H9 (cell line): ENCODE results near the gene DDX20. TPM values are rescaled to one million over a fixed set of nuclear protein-coding genes. Genes with fewer than 3 reads are reported as not detected.
A peak's percentile ranks its signal among the peaks of the same experiment; 100 is the strongest.

Experiments used
- DNase-seq: peaks from one replicate; pipeline ENCODE4 v3.0.0-alpha.2; 2017
- H2AFZ ChIP-seq: one replicate; pipeline ENCODE4 v1.6.1; 2013; ENCODE audit warnings: mild to moderate bottlenecking, low read length, control low read depth, moderate library complexity
- H2AK5ac ChIP-seq: 2 replicates; pipeline ENCODE4 v1.6.1; 2013; ENCODE audit warnings: low read length, control low read depth, mixed read lengths; ENCODE audit not compliant: insufficient read length
- H2BK120ac ChIP-seq: one replicate; pipeline ENCODE4 v1.6.1; 2013; ENCODE audit warnings: low read depth, mild to moderate bottlenecking, low read length, control low read depth, inconsistent platforms; ENCODE audit not compliant: poor library complexity, severe bottlenecking
- H2BK12ac ChIP-seq: 2 replicates; pipeline ENCODE4 v1.6.1; 2013; ENCODE audit warnings: low read length, control low read depth, mixed read lengths, low read depth; ENCODE audit not compliant: insufficient read length
- H2BK15ac ChIP-seq: 2 replicates; pipeline ENCODE4 v1.6.1; 2013; ENCODE audit warnings: low read depth, low read length, control low read depth
- H2BK20ac ChIP-seq: one replicate; pipeline ENCODE4 v1.6.1; 2013; ENCODE audit warnings: low read depth, mild to moderate bottlenecking, low read length, control low read depth, inconsistent platforms; ENCODE audit not compliant: poor library complexity, severe bottlenecking
- H2BK5ac ChIP-seq: 2 replicates; pipeline ENCODE4 v1.6.1; 2013; ENCODE audit warnings: low read length, control low read depth, mixed read lengths; ENCODE audit not compliant: insufficient read length
- H3K14ac ChIP-seq: 2 replicates; pipeline ENCODE4 v1.6.1; 2013; ENCODE audit warnings: low read length, control low read depth; ENCODE audit not compliant: insufficient read depth
- H3K18ac ChIP-seq: 2 replicates; pipeline ENCODE4 v1.6.1; 2013; ENCODE audit warnings: low read depth, mild to moderate bottlenecking, mixed read lengths, low read length, control low read depth; ENCODE audit not compliant: insufficient read length
- H3K23ac ChIP-seq: 2 replicates; pipeline ENCODE4 v1.6.1; 2013; ENCODE audit warnings: low read length, control low read depth, mixed read lengths, low read depth; ENCODE audit not compliant: insufficient read length
- H3K23me2 ChIP-seq: 2 replicates; pipeline ENCODE4 v1.6.1; 2013; ENCODE audit warnings: low read depth, mild to moderate bottlenecking, mixed read lengths, low read length, control low read depth; ENCODE audit not compliant: insufficient read length, poor library complexity, severe bottlenecking
- H3K27ac ChIP-seq: 2 replicates; pipeline ENCODE4 v1.5.1; 2013; ENCODE audit warnings: low read length, control low read depth, mixed read lengths, low read depth; ENCODE audit not compliant: insufficient read length
- H3K27me3 ChIP-seq: 2 replicates; pipeline ENCODE4 v1.6.1; 2013; ENCODE audit warnings: low read length, control low read depth, inconsistent platforms; ENCODE audit not compliant: insufficient read depth
- H3K4ac ChIP-seq: 2 replicates; pipeline ENCODE4 v1.6.1; 2013; ENCODE audit warnings: low read depth, mild to moderate bottlenecking, control low read depth, inconsistent platforms, low read length, moderate library complexity
- H3K4me1 ChIP-seq: 2 replicates; pipeline ENCODE4 v1.6.1; 2013; ENCODE audit warnings: low read length, control low read depth, inconsistent platforms; ENCODE audit not compliant: insufficient read depth
- H3K4me2 ChIP-seq: 2 replicates; pipeline ENCODE4 v1.6.1; 2013; ENCODE audit warnings: low read length, control low read depth, mixed read lengths; ENCODE audit not compliant: insufficient read length, insufficient read depth
- H3K56ac ChIP-seq: 2 replicates; pipeline ENCODE4 v1.6.1; 2013; ENCODE audit warnings: low read depth, mild to moderate bottlenecking, mixed read lengths, low read length, control low read depth; ENCODE audit not compliant: insufficient read length
- H3K79me1 ChIP-seq: 2 replicates; pipeline ENCODE4 v1.6.1; 2013; ENCODE audit warnings: low read depth, mild to moderate bottlenecking, moderate library complexity, low read length, control low read depth, inconsistent platforms; ENCODE audit not compliant: insufficient read depth, poor library complexity, severe bottlenecking
- H3K79me2 ChIP-seq: 2 replicates; pipeline ENCODE4 v1.6.1; 2013; ENCODE audit warnings: low read length, control low read depth, inconsistent platforms; ENCODE audit not compliant: insufficient read depth
- H3K9ac ChIP-seq: 2 replicates; pipeline ENCODE4 v1.6.1; 2013; ENCODE audit warnings: low read length, control low read depth, mixed read lengths; ENCODE audit not compliant: insufficient read length; ENCODE audit errors: extremely low read depth
- H3K9me3 ChIP-seq: one replicate; pipeline ENCODE4 v1.6.1; 2013; ENCODE audit warnings: low read depth, low read length, inconsistent platforms; ENCODE audit not compliant: control insufficient read depth
- H3T11ph ChIP-seq: one replicate; pipeline ENCODE4 v1.6.1; 2013; ENCODE audit warnings: mild to moderate bottlenecking, low read length, control low read depth, inconsistent platforms
- H4K20me1 ChIP-seq: one replicate; pipeline ENCODE4 v1.6.1; 2013; ENCODE audit not compliant: control insufficient read depth, insufficient read length, insufficient read depth
- H4K5ac ChIP-seq: 2 replicates; pipeline ENCODE4 v1.6.1; 2013; ENCODE audit warnings: low read depth, mild to moderate bottlenecking, mixed read lengths, low read length, control low read depth; ENCODE audit not compliant: insufficient read length
- H4K8ac ChIP-seq: replicated peaks from 2 replicates; pipeline ENCODE4 v1.6.1; 2013; ENCODE audit warnings: low read length, control low read depth, mixed read lengths, low read depth; ENCODE audit not compliant: insufficient read length
- H4K91ac ChIP-seq: 2 replicates; pipeline ENCODE4 v1.6.1; 2013; ENCODE audit warnings: low read depth, mild to moderate bottlenecking, moderate library complexity, mixed read lengths, low read length, control low read depth; ENCODE audit not compliant: insufficient read length
- H3K27ac Mint-ChIP-seq, 3 experiments: 2 replicates in 2 of 3; 3 replicates in 1 of 3; pipeline ENCODE4 v1.8.0; 2020 to 2021; ENCODE audit warnings: mixed read lengths in 3 of 3, mild to moderate bottlenecking in 1 of 3, moderate library complexity in 1 of 3
- H3K27me3 Mint-ChIP-seq: 2 replicates; pipeline ENCODE4 v1.8.0; 2021; ENCODE audit warnings: low read depth, mild to moderate bottlenecking, moderate library complexity, mixed read lengths
- H3K36me3 Mint-ChIP-seq, 3 experiments: 2 replicates in 2 of 3; 3 replicates in 1 of 3; pipeline ENCODE4 v1.8.0; 2020 to 2021; ENCODE audit warnings: low read depth in 3 of 3, mixed read lengths in 3 of 3; ENCODE audit not compliant: insufficient read depth in 1 of 3
- H3K4me1 Mint-ChIP-seq, 2 experiments: 2 replicates each; pipeline ENCODE4 v1.8.0; 2020; ENCODE audit warnings: mixed read lengths in 2 of 2
- H3K4me3 Mint-ChIP-seq, 2 experiments: 2 replicates in 1 of 2; 3 replicates in 1 of 2; pipeline ENCODE4 v1.8.0; 2020 to 2021; ENCODE audit warnings: mild to moderate bottlenecking in 2 of 2, mixed read lengths in 2 of 2, moderate library complexity in 1 of 2
- H3K9me3 Mint-ChIP-seq, 2 experiments: 2 replicates in 1 of 2; 3 replicates in 1 of 2; pipeline ENCODE4 v1.8.0; 2020; ENCODE audit warnings: mild to moderate bottlenecking in 2 of 2, mixed read lengths in 2 of 2, moderate library complexity in 1 of 2
- CTCF ChIP-seq: fragments of 200-600 bp; sonication (generic); conservative IDR thresholded peaks from 3 replicates; pipeline ENCODE4 v1.8.0; 2021; ENCODE audit warnings: antibody characterized with exemption, mild to moderate bottlenecking
- WGBS: extraction: QIAGEN DNeasy Blood & Tissue Kit; methylation state at CpG from one replicate; pipeline ENCODE4 v1.1.7; 2013; ENCODE audit warnings: missing lambda C conversion rate, low lambda C conversion rate, mixed read lengths; ENCODE audit not compliant: insufficient read length; ENCODE audit errors: extremely low coverage; 5-methylcytosine and 5-hydroxymethylcytosine counted together
- total RNA-seq: library from RNA; stranded (reverse); gene quantifications from 2 replicates; pipeline ENCODE4 v1.2.1, GENCODE V29; 2021

The DDX20 gene
- total RNA-seq, 1 experiment from 2014 or later = 38.3 TPM

DNA sequence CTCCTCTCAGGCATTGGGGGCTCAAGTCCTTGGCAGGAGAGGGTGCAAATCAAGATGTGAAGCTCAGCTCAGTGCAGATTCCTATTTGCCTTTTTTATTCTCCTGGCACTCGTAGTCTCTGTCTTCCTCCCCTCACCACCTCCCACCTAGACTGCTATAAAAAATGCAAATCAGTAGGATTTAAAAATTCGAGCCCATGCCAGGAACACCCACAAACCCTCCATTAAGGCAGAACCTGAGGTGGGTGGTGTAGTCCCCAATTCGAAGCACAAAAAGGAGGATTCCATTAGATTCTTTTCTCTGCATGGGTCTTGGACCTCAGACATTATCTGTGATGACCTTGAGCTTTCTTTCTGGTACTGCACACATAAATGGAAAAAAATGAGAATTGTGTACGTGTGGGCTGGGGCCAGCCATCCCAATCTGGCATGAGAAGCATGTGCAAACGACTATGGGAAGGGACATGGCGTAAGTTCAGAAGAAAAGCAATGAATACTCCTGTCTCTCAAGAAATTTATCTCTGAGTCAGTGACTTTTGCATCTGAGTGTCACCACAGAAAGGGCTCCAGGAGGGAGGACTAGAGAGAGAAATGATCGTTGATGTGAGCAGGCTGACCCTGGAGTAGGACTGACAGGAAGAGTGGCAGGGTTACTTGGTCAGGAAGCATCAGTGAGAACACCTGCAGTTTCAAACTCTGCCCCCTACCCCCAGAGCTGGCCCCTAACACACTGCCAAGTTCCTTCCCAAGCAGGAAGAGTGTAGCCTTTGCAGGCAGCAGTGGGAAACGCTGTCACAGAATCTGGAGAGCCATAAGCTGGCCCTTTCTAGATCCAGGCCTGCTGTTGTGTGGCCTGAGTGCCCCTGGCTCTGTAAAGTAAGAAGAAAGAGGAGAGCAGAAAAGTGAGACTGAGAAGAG lies 18.2 kb upstream of the DDX20 start:
- Histone ChIP-seq H4K91ac (no peak overlapping the region), H2BK15ac (no peak overlapping the region), H3K79me1 (no peaks in the 10 kb centered on the region), H4K8ac (no peak overlapping the region), H3K9ac (no peak overlapping the region), H2AK5ac (no peak overlapping the region), H2BK12ac (no peak overlapping the region), H3K4me2 (peak overlapping the region; percentile 81), H4K5ac (no peak overlapping the region), H2BK120ac (no peak overlapping the region), H3T11ph (no peak overlapping the region), H3K9me3 (no peaks in the 10 kb centered on the region), H3K56ac (no peak overlapping the region), H3K27me3 (no peaks in the 10 kb centered on the region), H3K4me1 (peaks cover 25% of the 10 kb centered on the region), H2BK5ac (no peak overlapping the region), H3K4ac (no peak overlapping the region), H2BK20ac (no peak overlapping the region), H3K18ac (no peak overlapping the region), H3K79me2 (no peaks in the 10 kb centered on the region; the same call in 1 of the 2 replicates), H3K23ac (no peak overlapping the region), H3K14ac (peak overlapping the region; percentile 25; the same call in 1 of the 2 replicates), H2AFZ (no peak overlapping the region), H3K27ac (no peak overlapping the region), H3K23me2 (peaks cover 19% of the 10 kb centered on the region), H4K20me1 (no peaks in the 10 kb centered on the region)
- Mint-ChIP-seq H3K9me3 (no peaks in the 10 kb centered on the region; a peak in 1 of 5 replicates), H3K36me3 (no peaks in the 10 kb centered on the region), H3K27ac (peak overlapping the region in 1 of 3 experiments; percentile 6; a peak in 3 of 7 replicates), H3K4me3 (peak overlapping the region; percentile 90 to 92), H3K27me3 (peaks cover 24% of the 10 kb centered on the region), H3K4me1 (peaks cover 10 to 16% of the 10 kb centered on the region in 2 experiments)
- no CpG with 5 or more reads among the region's 8 CpGs for WGBS
- no peak for DNase-seq
- TF ChIP-seq CTCF = no peak
